ENCODE data around the gene LGALS1.

- TF ChIP-seq CTCF (IDR thresholded peaks at IDR 0.05; ENCODE audit: insufficient read depth, low read length) (no peak), POLR2AphosphoS5 (IDR thresholded peaks at IDR 0.05; ENCODE audit: low read depth) (no peak)
These were observed 33.9 kb upstream of the LGALS1 start for GRCh38 chr22:37641561-37641949.
